ENCODE data around the gene PLEKHN1.

PLEKHN1 gene

GRCh38 chr1:950881-951280 is 15.4 kb upstream of the PLEKHN1 start:
- TF ChIP-seq CTCF (IDR thresholded peaks at IDR 0.05): no peak

- TF ChIP-seq CTCF (IDR thresholded peaks at IDR 0.05): peak; percentile 36; the same call in 1 of the 2 replicates
Measured at GRCh38 chr1:951364-951763, 14.9 kb upstream of the PLEKHN1 start.

- TF ChIP-seq CTCF (IDR thresholded peaks at IDR 0.05): no peak
Measured at GRCh38 chr1:952201-952600, 14.1 kb upstream of the PLEKHN1 start.

- TF ChIP-seq CTCF (IDR thresholded peaks at IDR 0.05): no peak
Measured at GRCh38 chr1:952603-953002, 13.7 kb upstream of the PLEKHN1 start.

GRCh38 chr1:953524-954320 is 12.6 kb upstream of the PLEKHN1 start:
- TF ChIP-seq CTCF (IDR thresholded peaks at IDR 0.05): no peak

- no peak for TF ChIP-seq CTCF (IDR thresholded peaks at IDR 0.05)
Measured at GRCh38 chr1:954927-955326, 11.4 kb upstream of the PLEKHN1 start.

- no peak for TF ChIP-seq CTCF (IDR thresholded peaks at IDR 0.05)
Measured at GRCh38 chr1:955474-955873, 10.8 kb upstream of the PLEKHN1 start.

GRCh38 chr1:956636-957035 is 9.6 kb upstream of the PLEKHN1 start:
- TF ChIP-seq CTCF (IDR thresholded peaks at IDR 0.05): no peak

Data from LNCAP (cell line).